ENCODE results near the gene CHPT1. TPM values are rescaled to one million over a fixed set of nuclear protein-coding genes. Genes with fewer than 3 reads are reported as not detected.
"Not testable (repeated sequence)": the region's sequence is repeated elsewhere in the genome, so short reads cannot be mapped to it uniquely, and the experiment has no call there.

CHPT1 gene
- total RNA-seq, 1 donor from 2014 or later = 18.3 TPM

- H3K9ac ChIP-seq (ENCODE audit: low read depth in 1 of 3, low read length in 3 of 3) = no peak overlapping the region
- H3K4me1 ChIP-seq (ENCODE audit: control insufficient read depth in 3 of 3, insufficient read depth in 3 of 3, low read length in 3 of 3) = peaks cover 10 to 15% (median 13%) of the 10 kb centered on the region in 3 donors
- no peak overlapping the region for H3K4me3 ChIP-seq (ENCODE audit: low read length in 3 of 3)
- peaks cover 47 to 81% (median 55%) of the 10 kb centered on the region in 3 donors for H3K36me3 ChIP-seq (ENCODE audit: control insufficient read depth in 3 of 3, insufficient read depth in 3 of 3, low read length in 3 of 3)
- no peak overlapping the region for H3K27ac ChIP-seq (ENCODE audit: low read depth, low read length)
- H3K9me3 ChIP-seq (ENCODE audit: control insufficient read depth in 3 of 3, low read length in 3 of 3) = no peaks in the 10 kb centered on the region
- no peaks in the 10 kb centered on the region for H3K27me3 ChIP-seq (ENCODE audit: control insufficient read depth in 3 of 3, insufficient read depth in 3 of 3, low read length in 3 of 3)
Observed at GRCh38 chr12:101680647-101681046, 16.8 kb upstream of the CHPT1 start.

- H3K4me1 ChIP-seq (ENCODE audit: control insufficient read depth in 3 of 3, insufficient read depth in 3 of 3, low read length in 3 of 3) = peaks cover 10 to 15% (median 11%) of the 10 kb centered on the region in 3 donors
- not testable (repeated sequence) for H3K27ac ChIP-seq (ENCODE audit: low read depth, low read length); H3K9ac ChIP-seq (ENCODE audit: low read depth in 1 of 3, low read length in 3 of 3); H3K27me3 ChIP-seq (ENCODE audit: control insufficient read depth in 3 of 3, insufficient read depth in 3 of 3, low read length in 3 of 3); H3K4me3 ChIP-seq (ENCODE audit: low read length in 3 of 3); H3K9me3 ChIP-seq (ENCODE audit: control insufficient read depth in 3 of 3, low read length in 3 of 3)
- H3K36me3 ChIP-seq (ENCODE audit: control insufficient read depth in 3 of 3, insufficient read depth in 3 of 3, low read length in 3 of 3) = peaks cover 46 to 78% (median 57%) of the 10 kb centered on the region in 3 donors
Observed at GRCh38 chr12:101681627-101682026, 15.8 kb upstream of the CHPT1 start.

GRCh38 chr12:101685092-101685491 lies 12.3 kb upstream of the CHPT1 start:
- Histone ChIP-seq H3K4me3 (ENCODE audit: low read length in 3 of 3) (no peak overlapping the region), H3K9ac (ENCODE audit: low read depth in 1 of 3, low read length in 3 of 3) (no peak overlapping the region), H3K4me1 (ENCODE audit: control insufficient read depth in 3 of 3, insufficient read depth in 3 of 3, low read length in 3 of 3) (peaks cover 2 to 6% (median 4%) of the 10 kb centered on the region in 3 donors), H3K27ac (ENCODE audit: low read depth, low read length) (no peak overlapping the region), H3K27me3 (ENCODE audit: control insufficient read depth in 3 of 3, insufficient read depth in 3 of 3, low read length in 3 of 3) (no peaks in the 10 kb centered on the region), H3K36me3 (ENCODE audit: control insufficient read depth in 3 of 3, insufficient read depth in 3 of 3, low read length in 3 of 3) (peaks cover 31 to 48% (median 35%) of the 10 kb centered on the region in 3 donors), H3K9me3 (ENCODE audit: control insufficient read depth in 3 of 3, low read length in 3 of 3) (no peaks in the 10 kb centered on the region)

GRCh38 chr12:101686176-101686575 lies 11.3 kb upstream of the CHPT1 start:
- Histone ChIP-seq H3K4me3 (ENCODE audit: low read length in 3 of 3) (no peak overlapping the region), H3K36me3 (ENCODE audit: control insufficient read depth in 3 of 3, insufficient read depth in 3 of 3, low read length in 3 of 3) (peaks cover 25 to 42% (median 31%) of the 10 kb centered on the region in 3 donors), H3K9me3 (ENCODE audit: control insufficient read depth in 3 of 3, low read length in 3 of 3) (no peaks in the 10 kb centered on the region), H3K4me1 (ENCODE audit: control insufficient read depth in 3 of 3, insufficient read depth in 3 of 3, low read length in 3 of 3) (no peaks in the 10 kb centered on the region), H3K27me3 (ENCODE audit: control insufficient read depth in 3 of 3, insufficient read depth in 3 of 3, low read length in 3 of 3) (no peaks in the 10 kb centered on the region), H3K27ac (ENCODE audit: low read depth, low read length) (no peak overlapping the region), H3K9ac (ENCODE audit: low read depth in 1 of 3, low read length in 3 of 3) (no peak overlapping the region)

GRCh38 chr12:101690544-101691098 lies 6.8 kb upstream of the CHPT1 start:
- no peak overlapping the region for H3K9ac ChIP-seq (ENCODE audit: low read depth in 1 of 3, low read length in 3 of 3)
- no peaks in the 10 kb centered on the region for H3K4me1 ChIP-seq (ENCODE audit: control insufficient read depth in 3 of 3, insufficient read depth in 3 of 3, low read length in 3 of 3)
- no peak overlapping the region for H3K27ac ChIP-seq (ENCODE audit: low read depth, low read length)
- H3K9me3 ChIP-seq (ENCODE audit: control insufficient read depth in 3 of 3, low read length in 3 of 3) = no peaks in the 10 kb centered on the region
- H3K27me3 ChIP-seq (ENCODE audit: control insufficient read depth in 3 of 3, insufficient read depth in 3 of 3, low read length in 3 of 3) = no peaks in the 10 kb centered on the region
- H3K36me3 ChIP-seq (ENCODE audit: control insufficient read depth in 3 of 3, insufficient read depth in 3 of 3, low read length in 3 of 3) = peaks cover 6 to 10% (median 7%) of the 10 kb centered on the region in 3 donors
- H3K4me3 ChIP-seq (ENCODE audit: low read length in 3 of 3) = no peak overlapping the region

GRCh38 chr12:101691503-101692096 lies 5.8 kb upstream of the CHPT1 start:
- Histone ChIP-seq H3K9me3 (ENCODE audit: control insufficient read depth in 3 of 3, low read length in 3 of 3) (no peaks in the 10 kb centered on the region), H3K4me3 (ENCODE audit: low read length in 3 of 3) (no peak overlapping the region), H3K36me3 (ENCODE audit: control insufficient read depth in 3 of 3, insufficient read depth in 3 of 3, low read length in 3 of 3) (peaks cover 0 to 1% (median 0%) of the 10 kb centered on the region in 3 donors), H3K27ac (ENCODE audit: low read depth, low read length) (no peak overlapping the region), H3K27me3 (ENCODE audit: control insufficient read depth in 3 of 3, insufficient read depth in 3 of 3, low read length in 3 of 3) (no peaks in the 10 kb centered on the region), H3K4me1 (ENCODE audit: control insufficient read depth in 3 of 3, insufficient read depth in 3 of 3, low read length in 3 of 3) (peaks cover 5 to 7% (median 6%) of the 10 kb centered on the region in 3 donors), H3K9ac (ENCODE audit: low read depth in 1 of 3, low read length in 3 of 3) (no peak overlapping the region)

- no peaks in the 10 kb centered on the region for H3K27me3 ChIP-seq (ENCODE audit: control insufficient read depth in 3 of 3, insufficient read depth in 3 of 3, low read length in 3 of 3)
- H3K27ac ChIP-seq (ENCODE audit: low read depth, low read length) = no peak overlapping the region
- peaks cover 11 to 20% (median 17%) of the 10 kb centered on the region in 3 donors for H3K4me1 ChIP-seq (ENCODE audit: control insufficient read depth in 3 of 3, insufficient read depth in 3 of 3, low read length in 3 of 3)
- no peak overlapping the region for H3K4me3 ChIP-seq (ENCODE audit: low read length in 3 of 3)
- no peak overlapping the region for H3K9ac ChIP-seq (ENCODE audit: low read depth in 1 of 3, low read length in 3 of 3)
- H3K9me3 ChIP-seq (ENCODE audit: control insufficient read depth in 3 of 3, low read length in 3 of 3) = no peaks in the 10 kb centered on the region
- no peaks in the 10 kb centered on the region for H3K36me3 ChIP-seq (ENCODE audit: control insufficient read depth in 3 of 3, insufficient read depth in 3 of 3, low read length in 3 of 3)
Observed at GRCh38 chr12:101694297-101694848, 3.1 kb upstream of the CHPT1 start.

- Histone ChIP-seq H3K9me3 (ENCODE audit: control insufficient read depth in 3 of 3, low read length in 3 of 3) (no peaks in the 10 kb centered on the region), H3K4me3 (ENCODE audit: low read length in 3 of 3) (no peak overlapping the region), H3K27ac (ENCODE audit: low read depth, low read length) (no peak overlapping the region), H3K9ac (ENCODE audit: low read depth in 1 of 3, low read length in 3 of 3) (no peak overlapping the region), H3K4me1 (ENCODE audit: control insufficient read depth in 3 of 3, insufficient read depth in 3 of 3, low read length in 3 of 3) (peaks cover 13 to 21% (median 17%) of the 10 kb centered on the region in 3 donors), H3K27me3 (ENCODE audit: control insufficient read depth in 3 of 3, insufficient read depth in 3 of 3, low read length in 3 of 3) (no peaks in the 10 kb centered on the region), H3K36me3 (ENCODE audit: control insufficient read depth in 3 of 3, insufficient read depth in 3 of 3, low read length in 3 of 3) (no peaks in the 10 kb centered on the region)
Observed at GRCh38 chr12:101694986-101695385, 2.5 kb upstream of the CHPT1 start.

- Histone ChIP-seq H3K27ac (ENCODE audit: low read depth, low read length) (no peak overlapping the region), H3K9ac (ENCODE audit: low read depth in 1 of 3, low read length in 3 of 3) (no peak overlapping the region), H3K36me3 (ENCODE audit: control insufficient read depth in 3 of 3, insufficient read depth in 3 of 3, low read length in 3 of 3) (no peaks in the 10 kb centered on the region), H3K4me3 (ENCODE audit: low read length in 3 of 3) (no peak overlapping the region), H3K4me1 (ENCODE audit: control insufficient read depth in 3 of 3, insufficient read depth in 3 of 3, low read length in 3 of 3) (peaks cover 20 to 22% (median 21%) of the 10 kb centered on the region in 3 donors), H3K27me3 (ENCODE audit: control insufficient read depth in 3 of 3, insufficient read depth in 3 of 3, low read length in 3 of 3) (no peaks in the 10 kb centered on the region), H3K9me3 (ENCODE audit: control insufficient read depth in 3 of 3, low read length in 3 of 3) (no peaks in the 10 kb centered on the region)
Observed at GRCh38 chr12:101695706-101696105, 1.7 kb upstream of the CHPT1 start.
